Tibial nerve (tissue), 4 donors: ENCODE measurements around the gene PFKFB3. TPM values are rescaled to one million over a fixed set of nuclear protein-coding genes. Genes with fewer than 3 reads are reported as not detected.

ENCODE experiments used
- DNase-seq, 2 donors: peaks; one replicate each; pipeline ENCODE4 v3.0.0-alpha.2; 2019; ENCODE audit warnings: low spot score in 2 of 2
- H3K27ac ChIP-seq, 4 donors: fragments of 200-600 bp; sonication (generic) in 3 of 4; one replicate each; pipeline ENCODE4 v1.5.1; 2017 to 2019; ENCODE audit warnings: mild to moderate bottlenecking in 1 of 4
- H3K27me3 ChIP-seq, 2 donors: fragments of 200-600 bp; sonication (generic) in 1 of 2; one replicate each; pipeline versions ENCODE4 v1.5.1 to v1.6.0; 2017 to 2019
- H3K36me3 ChIP-seq, 3 donors: fragments of 200-600 bp; sonication (generic); one replicate each; pipeline ENCODE4 v1.5.1; 2018 to 2019
- H3K4me1 ChIP-seq, 4 donors: fragments of 200-600 bp; sonication (generic) in 3 of 4; one replicate each; pipeline ENCODE4 v1.5.1; 2017 to 2019
- H3K4me3 ChIP-seq, 4 donors: fragments of 200-600 bp; sonication (generic) in 3 of 4; one replicate each; pipeline ENCODE4 v1.5.1; 2017 to 2019; ENCODE audit warnings: mild to moderate bottlenecking in 1 of 4, moderate library complexity in 1 of 4
- H3K9me3 ChIP-seq, 4 donors: fragments of 200-600 bp; sonication (generic) in 3 of 4; one replicate each; pipeline ENCODE4 v1.5.1; 2017 to 2019
- CTCF ChIP-seq, 5 experiments: fragments of 200-600 bp in 3 of 5; fragments of 450-650 bp in 2 of 5; sonication (generic) in 3 of 5; IDR thresholded peaks; one replicate each; pipeline ENCODE4 v1.5.1; 2016 to 2019; ENCODE audit warnings: antibody characterized with exemption in 5 of 5, mild to moderate bottlenecking in 3 of 5, moderate library complexity in 2 of 5
- EP300 ChIP-seq, 2 donors: sonication (generic); formaldehyde crosslinking; IDR thresholded peaks; one replicate each; pipeline ENCODE4 v1.6.1; 2017; ENCODE audit warnings: antibody characterized with exemption in 2 of 2, mild to moderate bottlenecking in 1 of 2
- POLR2A ChIP-seq, 2 donors: fragments of 450-650 bp; IDR thresholded peaks; one replicate each; pipeline ENCODE4 v1.6.1; 2017; ENCODE audit warnings: antibody characterized with exemption in 2 of 2, mild to moderate bottlenecking in 2 of 2, moderate library complexity in 2 of 2
- WGBS, 2 donors: methylation state at CpG; one replicate each; pipeline ENCODE4 v1.1.5; 2018; 5-methylcytosine and 5-hydroxymethylcytosine counted together
- total RNA-seq, 4 donors: library from RNA; depleted of rRNA; stranded (reverse); fragments of >200 nt; gene quantifications; one replicate each; pipeline ENCODE4 v1.1.0, GENCODE V29; 2016

The PFKFB3 gene
- total RNA-seq, 4 donors from 2014 or later, result 72.0 to 183 (median 98.7) TPM

DNA sequence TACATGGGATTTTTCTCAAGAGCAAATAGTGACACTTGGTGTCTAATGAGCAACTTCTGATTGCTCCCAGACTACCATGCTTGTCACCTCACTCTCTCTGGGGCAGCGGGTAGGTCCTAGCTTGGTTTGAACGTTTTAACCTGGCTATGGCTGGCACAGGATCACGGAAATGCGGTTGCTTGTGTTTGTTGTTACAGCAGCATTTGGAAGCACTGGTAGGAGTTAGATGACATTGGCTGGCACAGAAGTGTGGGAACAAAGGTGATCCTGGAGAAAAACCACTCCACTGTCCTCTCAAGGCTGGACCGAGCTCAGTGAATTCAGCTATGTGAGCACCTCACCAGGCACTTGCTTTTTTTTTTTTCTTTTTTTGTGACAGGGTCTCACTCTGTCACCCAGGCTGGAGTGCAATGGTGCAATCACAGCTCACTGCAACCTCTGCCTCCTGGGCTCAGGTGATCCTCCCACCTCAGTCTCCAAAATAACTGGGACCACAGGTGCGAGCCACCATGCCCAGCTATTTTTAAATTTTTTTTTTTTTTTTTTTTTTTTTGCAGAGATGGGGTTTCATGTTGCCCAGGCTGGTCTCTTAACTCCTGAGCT is 3.5 kb upstream of the PFKFB3 start:
- H3K9me3 ChIP-seq, result no peaks in the 10 kb centered on the region
- H3K4me1 ChIP-seq, result peaks cover 0 to 43% (median 24%) of the 10 kb centered on the region in 4 donors
- H3K27me3 ChIP-seq, result no peaks in the 10 kb centered on the region
- H3K27ac ChIP-seq, result no peak overlapping the region
- TF ChIP-seq CTCF (IDR thresholded peaks at IDR 0.05), result no peak
- no peak for TF ChIP-seq POLR2A (IDR thresholded peaks at IDR 0.05)
- H3K36me3 ChIP-seq, result no peaks in the 10 kb centered on the region
- H3K4me3 ChIP-seq, result no peak overlapping the region
- DNase-seq, result no peak
- 79 to 86% methylated on average over 6 of the region's 6 CpGs for WGBS, 2 donors

- Histone ChIP-seq H3K9me3 (no peaks in the 10 kb centered on the region), H3K36me3 (no peaks in the 10 kb centered on the region), H3K4me1 (peaks cover 0 to 48% (median 31%) of the 10 kb centered on the region in 4 donors), H3K27me3 (no peaks in the 10 kb centered on the region), H3K4me3 (peak overlapping the region in 1 of 4 donors; percentile 83), H3K27ac (peak overlapping the region in 1 of 4 donors; percentile 95)
- TF ChIP-seq EP300 (IDR thresholded peaks at IDR 0.05) (no peak), POLR2A (IDR thresholded peaks at IDR 0.05) (no peak), CTCF (IDR thresholded peaks at IDR 0.05) (no peak)
- DNase-seq, result no peak
- whole genome bisulfite sequencing, 2 donors, result 22 to 27% methylated on average over 3 to 6 of the region's 6 CpGs
These were observed 2.3 kb upstream of the PFKFB3 start for GRCh38 chr10:6200440-6200733.

GRCh38 chr10:6200734-6201515 is 1.8 kb upstream of the PFKFB3 start:
- peak overlapping the region; percentile 52 to 83 (median 75) for H3K4me3 ChIP-seq
- WGBS, 2 donors, result 0 to 2% methylated on average over 35 to 46 of the region's 59 CpGs
- DNase-seq, result no peak
- H3K36me3 ChIP-seq, result no peaks in the 10 kb centered on the region
- peaks cover 0 to 49% (median 28%) of the 10 kb centered on the region in 4 donors for H3K4me1 ChIP-seq
- TF ChIP-seq EP300 (IDR thresholded peaks at IDR 0.05) (peak in 1 of 2 donors; percentile 35), POLR2A (IDR thresholded peaks at IDR 0.05) (no peak), CTCF (IDR thresholded peaks at IDR 0.05) (no peak)
- no peaks in the 10 kb centered on the region for H3K9me3 ChIP-seq
- H3K27ac ChIP-seq, result peak overlapping the region in 3 of 4 donors; percentile 60 to 95 (median 83)
- H3K27me3 ChIP-seq, result no peaks in the 10 kb centered on the region

- 0 to 2% methylated on average over 11 to 28 of the region's 50 CpGs for WGBS, 2 donors
These were observed 1.2 kb upstream of the PFKFB3 start for GRCh38 chr10:6201516-6201975.

More at GRCh38 chr10:6201516-6201975, 1.2 kb upstream of the PFKFB3 start:
- no peaks in the 10 kb centered on the region for H3K27me3 ChIP-seq
- H3K4me1 ChIP-seq, result peaks cover 0 to 49% (median 28%) of the 10 kb centered on the region in 4 donors
- peak overlapping the region; percentile 52 to 83 (median 75) for H3K4me3 ChIP-seq
- H3K36me3 ChIP-seq, result no peaks in the 10 kb centered on the region
- H3K9me3 ChIP-seq, result no peaks in the 10 kb centered on the region
- H3K27ac ChIP-seq, result peak overlapping the region in 3 of 4 donors; percentile 60 to 95 (median 83)
- TF ChIP-seq CTCF (IDR thresholded peaks at IDR 0.05) (peak in 1 of 5 experiments; percentile 10), POLR2A (IDR thresholded peaks at IDR 0.05) (no peak), EP300 (IDR thresholded peaks at IDR 0.05) (peak in 1 of 2 donors; percentile 25)
- peak; percentile 36 to 40 for DNase-seq
